ENCODE data around the gene RPP21.

DNA sequence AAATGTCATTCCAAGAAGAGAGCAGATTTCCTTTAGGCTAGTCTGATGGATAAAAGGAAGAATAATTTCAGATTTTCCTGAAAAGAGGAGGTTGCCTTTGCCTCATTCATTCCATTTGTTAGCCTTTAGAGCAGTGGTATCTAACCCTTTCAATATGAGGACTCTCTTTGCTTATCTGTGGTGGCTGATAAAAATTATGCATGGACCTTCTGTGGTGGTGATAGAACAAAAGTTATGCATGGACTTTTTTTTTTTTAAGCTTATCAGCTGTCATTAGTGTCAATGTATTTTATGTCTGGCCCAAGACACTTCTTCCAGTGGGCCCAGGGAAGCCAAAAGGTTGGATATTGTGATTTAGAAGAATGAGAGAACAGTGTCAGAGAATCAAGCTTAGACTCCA, 16.6 kb upstream of the RPP21 start:
- TF ChIP-seq, protein P1, sequence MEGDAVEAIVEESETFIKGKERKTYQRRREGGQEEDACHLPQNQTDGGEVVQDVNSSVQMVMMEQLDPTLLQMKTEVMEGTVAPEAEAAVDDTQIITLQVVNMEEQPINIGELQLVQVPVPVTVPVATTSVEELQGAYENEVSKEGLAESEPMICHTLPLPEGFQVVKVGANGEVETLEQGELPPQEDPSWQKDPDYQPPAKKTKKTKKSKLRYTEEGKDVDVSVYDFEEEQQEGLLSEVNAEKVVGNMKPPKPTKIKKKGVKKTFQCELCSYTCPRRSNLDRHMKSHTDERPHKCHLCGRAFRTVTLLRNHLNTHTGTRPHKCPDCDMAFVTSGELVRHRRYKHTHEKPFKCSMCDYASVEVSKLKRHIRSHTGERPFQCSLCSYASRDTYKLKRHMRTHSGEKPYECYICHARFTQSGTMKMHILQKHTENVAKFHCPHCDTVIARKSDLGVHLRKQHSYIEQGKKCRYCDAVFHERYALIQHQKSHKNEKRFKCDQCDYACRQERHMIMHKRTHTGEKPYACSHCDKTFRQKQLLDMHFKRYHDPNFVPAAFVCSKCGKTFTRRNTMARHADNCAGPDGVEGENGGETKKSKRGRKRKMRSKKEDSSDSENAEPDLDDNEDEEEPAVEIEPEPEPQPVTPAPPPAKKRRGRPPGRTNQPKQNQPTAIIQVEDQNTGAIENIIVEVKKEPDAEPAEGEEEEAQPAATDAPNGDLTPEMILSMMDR (IDR thresholded peaks at IDR 0.05): no peak
- TF ChIP-seq ZFX (IDR thresholded peaks at IDR 0.05; ENCODE audit: borderline replicate concordance): no peak
